OCI-LY1 (cell line): ENCODE measurements around the gene PIGZ.

Experiments used
- H2AFZ ChIP-seq: fragments of 200-600 bp; sonication (generic), shearing (Covaris generic); 2 replicates; pipeline ENCODE4 v1.6.0; 2014; ENCODE audit warnings: antibody characterized with exemption, mild to moderate bottlenecking, low read length
- H3F3A ChIP-seq: fragments of 200-600 bp; sonication (generic), shearing (Covaris generic); 2 replicates; pipeline ENCODE4 v1.6.0; 2014; ENCODE audit warnings: mild to moderate bottlenecking, antibody characterized with exemption, low read length, moderate library complexity; ENCODE audit not compliant: insufficient read depth
- H3K27ac ChIP-seq: fragments of 200-600 bp; sonication (generic); 2 replicates; pipeline ENCODE4 v1.5.1; 2014; ENCODE audit warnings: low read length, mixed run types, mild to moderate bottlenecking, low read depth; ENCODE audit not compliant: poor library complexity, severe bottlenecking
- H3K27me3 ChIP-seq: fragments of 200-600 bp; sonication (generic); 2 replicates; pipeline ENCODE4 v1.6.0; 2014; ENCODE audit warnings: antibody characterized with exemption, mild to moderate bottlenecking, low read length, moderate library complexity; ENCODE audit not compliant: insufficient read depth
- H3K36me3 ChIP-seq: fragments of 200-600 bp; sonication (generic); 2 replicates; pipeline ENCODE4 v1.6.1; 2014; ENCODE audit warnings: mild to moderate bottlenecking, antibody characterized with exemption, low read length, moderate library complexity, mixed read lengths; ENCODE audit not compliant: insufficient read depth
- H3K4me1 ChIP-seq: fragments of 200-600 bp; sonication (generic); 2 replicates; pipeline ENCODE4 v1.5.1; 2014; ENCODE audit warnings: mild to moderate bottlenecking, low read length, moderate library complexity; ENCODE audit not compliant: insufficient read depth, severe bottlenecking
- H3K4me2 ChIP-seq: fragments of 200-600 bp; sonication (generic), shearing (Covaris generic); 2 replicates; pipeline ENCODE4 v1.6.1; 2014; ENCODE audit warnings: low read length
- H3K4me3 ChIP-seq: fragments of 200-600 bp; sonication (generic); 2 replicates; pipeline ENCODE4 v1.5.1; 2014; ENCODE audit warnings: low read length, low read depth, mild to moderate bottlenecking, mixed read lengths; ENCODE audit not compliant: poor library complexity, severe bottlenecking
- H3K79me2 ChIP-seq: fragments of 200-600 bp; shearing (Covaris generic); 2 replicates; pipeline ENCODE4 v1.6.1; 2016; ENCODE audit warnings: mixed run types, low read length, mixed read lengths; ENCODE audit not compliant: insufficient read depth
- H3K9ac ChIP-seq: fragments of 200-600 bp; sonication (generic), shearing (Covaris generic); 2 replicates; pipeline ENCODE4 v1.6.1; 2014; ENCODE audit warnings: mild to moderate bottlenecking, low read length, mixed read lengths
- H3K9me2 ChIP-seq: fragments of 200-600 bp; sonication (generic), shearing (Covaris generic); 2 replicates; pipeline ENCODE4 v1.6.1; 2014; ENCODE audit warnings: low read depth, mild to moderate bottlenecking, low read length, mixed read lengths
- H3K9me3 ChIP-seq: fragments of 200-600 bp; shearing (Covaris generic); 2 replicates; pipeline ENCODE4 v1.6.1; 2014; ENCODE audit warnings: low read length, mixed read lengths
- H4K20me1 ChIP-seq: fragments of 200-600 bp; sonication (generic), shearing (Covaris generic); 2 replicates; pipeline ENCODE4 v1.6.0; 2016; ENCODE audit warnings: mild to moderate bottlenecking, low read length; ENCODE audit not compliant: insufficient read depth
- CTCF ChIP-seq: fragments of 200-600 bp; sonication (generic), shearing (Covaris generic); IDR thresholded peaks from 2 replicates; pipeline ENCODE4 v1.5.1; 2017; ENCODE audit warnings: mild to moderate bottlenecking, antibody characterized with exemption, low read length, moderate library complexity, mixed read lengths
- EZH2 ChIP-seq: fragments of 200-600 bp; sonication (generic), shearing (Covaris generic); IDR thresholded peaks from 2 replicates; pipeline ENCODE4 v1.8.0; 2017; ENCODE audit warnings: borderline replicate concordance, mixed run types, mild to moderate bottlenecking, antibody characterized with exemption, low read length, moderate library complexity, mixed read lengths

Gene PIGZ

GRCh38 chr3:196969134-196969659 is 564 bp upstream of the PIGZ start:
- Histone ChIP-seq H3K4me1 (peaks cover 16% of the 10 kb centered on the region), H2AFZ (peak overlapping the region; percentile 93), H3F3A (no peaks in the 10 kb centered on the region), H3K36me3 (no peaks in the 10 kb centered on the region), H3K27ac (no peak overlapping the region), H3K9ac (peak overlapping the region; percentile 93), H3K9me3 (peaks cover 2% of the 10 kb centered on the region; the same call in 1 of the 2 replicates), H3K4me3 (peak overlapping the region; percentile 97), H3K27me3 (peaks cover 15% of the 10 kb centered on the region; the same call in 1 of the 2 replicates), H3K79me2 (no peaks in the 10 kb centered on the region), H4K20me1 (no peaks in the 10 kb centered on the region), H3K4me2 (peak overlapping the region; percentile 100), H3K9me2 (no peaks in the 10 kb centered on the region)
- TF ChIP-seq EZH2 (no peak), CTCF (no peak)

GRCh38 chr3:196967412-196968232 is 1.0 kb downstream of the PIGZ start:
- Histone ChIP-seq H3K27me3 (peaks cover 15% of the 10 kb centered on the region; the same call in 1 of the 2 replicates), H3F3A (no peaks in the 10 kb centered on the region), H2AFZ (no peak overlapping the region), H3K9me2 (no peaks in the 10 kb centered on the region), H3K9ac (no peak overlapping the region; the same call in 1 of the 2 replicates), H3K4me2 (peak overlapping the region; percentile 77), H3K79me2 (no peaks in the 10 kb centered on the region), H3K4me1 (peaks cover 26% of the 10 kb centered on the region), H3K4me3 (peak overlapping the region; percentile 62), H3K36me3 (no peaks in the 10 kb centered on the region), H3K27ac (no peak overlapping the region), H4K20me1 (no peaks in the 10 kb centered on the region), H3K9me3 (peaks cover 2% of the 10 kb centered on the region; the same call in 1 of the 2 replicates)
- TF ChIP-seq EZH2 (no peak), CTCF (no peak)

- peaks cover 15% of the 10 kb centered on the region; the same call in 1 of the 2 replicates for H3K27me3 ChIP-seq
- peaks cover 2% of the 10 kb centered on the region; the same call in 1 of the 2 replicates for H3K9me3 ChIP-seq
- H3K4me1 ChIP-seq = peaks cover 32% of the 10 kb centered on the region
- H3K36me3 ChIP-seq = no peaks in the 10 kb centered on the region
- TF ChIP-seq CTCF = no peak
- TF ChIP-seq EZH2 = no peak
- H2AFZ ChIP-seq = no peak overlapping the region
- no peaks in the 10 kb centered on the region for H3K9me2 ChIP-seq
- H4K20me1 ChIP-seq = no peaks in the 10 kb centered on the region
- H3K9ac ChIP-seq = no peak overlapping the region
- no peak overlapping the region for H3K4me2 ChIP-seq
- no peaks in the 10 kb centered on the region for H3F3A ChIP-seq
- H3K27ac ChIP-seq = no peak overlapping the region
- H3K79me2 ChIP-seq = no peaks in the 10 kb centered on the region
- H3K4me3 ChIP-seq = no peak overlapping the region
Observed at GRCh38 chr3:196966526-196967401, 1.9 kb downstream of the PIGZ start.
